Lung (tissue), 12 donors: ENCODE measurements around the gene USH2A. TPM values are rescaled to one million over a fixed set of nuclear protein-coding genes. Genes with fewer than 3 reads are reported as not detected.

Experiments used
- ATAC-seq: fragments of 200-7000 bp; cut with Tn5 transposase; one replicate; pipeline ENCODE4 v1.9.1; 2020; ENCODE audit warnings: moderate number of reproducible peaks; ENCODE audit not compliant: insufficient read depth, low FRiP score
- DNase-seq, 3 donors: peaks; one replicate each; pipeline ENCODE4 v3.0.0-alpha.2; 2013 to 2017
- H3K27ac ChIP-seq, 2 donors: one replicate each; pipeline ENCODE4 v1.5.1; 2013; ENCODE audit warnings: mild to moderate bottlenecking in 2 of 2, moderate library complexity in 2 of 2, control low read depth in 1 of 2, inconsistent platforms in 1 of 2, low read depth in 1 of 2, low read length in 1 of 2
- H3K27me3 ChIP-seq, 3 donors: one replicate each; pipeline ENCODE4 v1.5.1; 2013; ENCODE audit warnings: low read length in 2 of 3; ENCODE audit not compliant: control insufficient read depth in 3 of 3, insufficient read depth in 3 of 3
- H3K36me3 ChIP-seq, 4 donors: one replicate each; pipeline ENCODE4 v1.5.1; 2013; ENCODE audit warnings: low read length in 4 of 4, mild to moderate bottlenecking in 1 of 4, moderate library complexity in 1 of 4; ENCODE audit not compliant: control insufficient read depth in 4 of 4, insufficient read depth in 4 of 4
- H3K4me1 ChIP-seq, 5 donors: one replicate each; pipeline ENCODE4 v1.5.1; 2013; ENCODE audit warnings: low read length in 5 of 5, mild to moderate bottlenecking in 2 of 5, moderate library complexity in 1 of 5; ENCODE audit not compliant: control insufficient read depth in 5 of 5, insufficient read depth in 5 of 5
- H3K4me3 ChIP-seq: one replicate; pipeline ENCODE4 v1.5.1; 2013; ENCODE audit warnings: mild to moderate bottlenecking, control low read depth, moderate library complexity
- H3K9ac ChIP-seq, 2 donors: one replicate each; pipeline ENCODE4 v1.5.1; 2013; ENCODE audit warnings: low read length in 2 of 2, control low read depth in 1 of 2; ENCODE audit not compliant: insufficient read depth in 1 of 2
- H3K9me3 ChIP-seq, 4 donors: one replicate each; pipeline ENCODE4 v1.5.1; 2013; ENCODE audit warnings: low read length in 3 of 4, mild to moderate bottlenecking in 1 of 4, moderate library complexity in 1 of 4; ENCODE audit not compliant: control insufficient read depth in 4 of 4, insufficient read depth in 3 of 4
- CTCF ChIP-seq: IDR thresholded peaks from 2 replicates; pipeline ENCODE4 v1.5.1; 2012; ENCODE audit warnings: mild to moderate bottlenecking; ENCODE audit errors: control extremely low read depth, extremely low read depth
- WGBS, 2 donors: extraction: QIAGEN DNeasy Blood & Tissue Kit; methylation state at CpG; one replicate each; pipeline ENCODE4 v1.1.7; 2013; 5-methylcytosine and 5-hydroxymethylcytosine counted together
- polyA plus RNA-seq, 2 donors: library from polyadenylated mRNA; stranded (reverse); fragments of 200-250 nt; gene quantifications; one replicate each; pipeline ENCODE4 v1.2.1, GENCODE V29; 2013
- total RNA-seq, 2 donors: library from RNA; depleted of rRNA in 1 of 2; stranded (reverse); fragments of >200 nt in 1 of 2; gene quantifications; one replicate each; pipeline ENCODE4 v1.2.1, GENCODE V29; 2014 to 2021
- donor health status: control.
- donor health status: control.
- donor health status: Bipolar disorder and iron deficiency.
- donor health status: healthy.
- donor health status: DM: yes; HTN: yes; CAD: no.

The USH2A gene
- total and polyA plus RNA-seq, 4 donors, result under 0.01 to 0.11 TPM; not detected in 2

DNA sequence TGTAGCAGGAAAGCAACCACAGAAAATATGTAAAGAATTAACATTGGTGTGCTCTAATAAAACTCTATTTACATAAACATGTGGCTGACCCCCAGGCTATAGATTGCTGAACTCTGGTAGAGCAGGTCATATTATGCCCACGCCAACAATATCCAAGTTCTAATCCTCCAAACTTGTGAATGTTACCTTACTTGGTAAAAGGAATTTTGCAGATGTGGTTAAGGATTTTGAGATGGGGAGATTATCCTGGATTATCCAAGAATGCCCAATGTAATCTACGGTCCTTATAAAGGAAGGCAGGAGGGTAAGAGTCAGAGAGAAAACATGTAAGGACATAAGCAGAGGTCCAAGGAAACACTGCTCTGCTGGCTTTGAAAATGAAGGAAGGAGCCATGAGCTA lies 201.0 kb downstream of the USH2A start:
- Histone ChIP-seq H3K9ac (no peak overlapping the region), H3K4me1 (peaks cover 0 to 24% (median 2%) of the 10 kb centered on the region in 5 donors), H3K9me3 (no peaks in the 10 kb centered on the region), H3K27ac (no peak overlapping the region), H3K36me3 (no peaks in the 10 kb centered on the region), H3K4me3 (no peak overlapping the region), H3K27me3 (no peaks in the 10 kb centered on the region)
- DNase-seq (no peak), ATAC-seq (no peak)
- WGBS, 2 donors, result 92 to 96% methylated on average over 2 of the region's 2 CpGs
- TF ChIP-seq CTCF, result no peak

- Histone ChIP-seq H3K4me1 (peaks cover 0 to 24% (median 2%) of the 10 kb centered on the region in 5 donors), H3K9ac (peak overlapping the region in 1 of 2 donors; percentile 90), H3K27ac (no peak overlapping the region), H3K36me3 (no peaks in the 10 kb centered on the region), H3K4me3 (peak overlapping the region; percentile 19), H3K27me3 (no peaks in the 10 kb centered on the region), H3K9me3 (no peaks in the 10 kb centered on the region)
- TF ChIP-seq CTCF, result peak; percentile 21
- WGBS, 2 donors, result 3 to 8% methylated on average over 6 of the region's 6 CpGs
- ATAC-seq (peak; percentile 80), DNase-seq (peak; percentile 70 to 93 (median 93))
Observed at GRCh38 chr1:216221260-216221700, 202.0 kb downstream of the USH2A start.

- no peaks in the 10 kb centered on the region for H3K27me3 ChIP-seq
Observed at GRCh38 chr1:216216305-216216704, 206.9 kb downstream of the USH2A start.

More at GRCh38 chr1:216216305-216216704, 206.9 kb downstream of the USH2A start:
- ATAC-seq (no peak), DNase-seq (no peak)
- Histone ChIP-seq H3K36me3 (no peaks in the 10 kb centered on the region), H3K4me1 (peaks cover 0 to 5% (median 0%) of the 10 kb centered on the region in 5 donors), H3K9me3 (no peaks in the 10 kb centered on the region), H3K27ac (no peak overlapping the region), H3K9ac (no peak overlapping the region), H3K4me3 (no peak overlapping the region)
- 86 to 87% methylated on average over 3 of the region's 3 CpGs for WGBS, 2 donors
- no peak for TF ChIP-seq CTCF
